ENCODE data around the gene GRIK4. TPM values are rescaled to one million over a fixed set of nuclear protein-coding genes. Genes with fewer than 3 reads are reported as not detected.

GRIK4 gene
- total RNA-seq, 2 experiments from 2014 or later = not detected

- Mint-ChIP-seq H3K27me3 (peaks cover 10% of the 10 kb centered on the region), H3K36me3 (no peaks in the 10 kb centered on the region), H3K4me1 (ENCODE audit: low read depth) (no peaks in the 10 kb centered on the region), H3K4me3 (no peak overlapping the region), H3K9me3 (no peaks in the 10 kb centered on the region), H3K27ac (no peak overlapping the region)
- POLR2A ChIA-PET = no interaction called here
- CTCF ChIA-PET = no interaction called here
- intact Hi-C loops (cut with micrococcal nuclease) = no loop called here
- DNase-seq = no peak
Observed at GRCh38 chr11:120667934-120668333, 156.4 kb downstream of the GRIK4 start.

DNA sequence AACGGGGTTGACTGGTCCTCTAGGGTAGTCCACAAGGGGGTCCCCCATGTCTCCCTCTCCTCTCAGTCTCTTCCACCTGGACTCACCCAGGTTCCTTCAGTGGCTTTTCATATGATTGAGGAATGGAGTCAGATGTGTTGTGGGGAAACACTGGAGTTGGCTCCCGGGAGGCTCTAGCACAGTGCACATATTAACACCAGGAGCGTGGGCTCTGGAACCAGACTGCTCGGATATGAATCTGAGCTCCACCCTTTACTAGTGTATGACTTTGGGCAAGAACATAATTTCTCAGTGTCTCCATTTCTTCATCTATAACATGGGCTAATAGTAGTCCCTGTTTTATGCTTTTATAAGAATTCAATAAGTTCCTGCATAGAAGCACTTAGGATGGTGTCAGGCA, 157.0 kb downstream of the GRIK4 start:
- Mint-ChIP-seq H3K4me3 (no peak overlapping the region), H3K36me3 (no peaks in the 10 kb centered on the region), H3K27ac (no peak overlapping the region), H3K4me1 (ENCODE audit: low read depth) (no peaks in the 10 kb centered on the region), H3K9me3 (no peaks in the 10 kb centered on the region), H3K27me3 (peaks cover 10% of the 10 kb centered on the region)
- POLR2A ChIA-PET = no interaction called here
- no peak for DNase-seq
- intact Hi-C loops (cut with micrococcal nuclease) = no loop called here
- CTCF ChIA-PET = no interaction called here

DNA sequence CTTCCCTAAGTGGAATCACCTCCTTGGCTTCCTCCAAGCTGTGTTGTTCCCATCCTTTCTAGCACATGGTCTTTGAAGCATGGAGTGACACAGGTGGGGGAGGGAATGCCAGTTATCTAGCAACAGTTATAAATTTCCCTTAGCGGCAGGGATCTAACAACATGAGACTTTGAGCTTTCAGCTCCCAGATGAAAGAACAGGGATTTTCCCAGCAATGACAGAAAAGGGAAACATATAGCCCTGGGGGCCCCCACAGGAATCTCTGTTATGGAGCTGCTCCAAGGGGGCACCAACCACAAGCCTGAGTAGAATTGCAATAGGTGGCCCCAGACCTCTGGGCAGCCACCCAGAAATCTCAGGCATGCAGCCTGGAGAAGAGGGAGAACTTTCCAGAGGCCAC, 163.0 kb downstream of the GRIK4 start:
- no peaks in the 10 kb centered on the region for H3K9me3 Mint-ChIP-seq
- H3K4me3 Mint-ChIP-seq = no peak overlapping the region
- intact Hi-C loops (cut with micrococcal nuclease) = no loop called here
- no peak overlapping the region for H3K27ac Mint-ChIP-seq
- peaks cover 24% of the 10 kb centered on the region for H3K27me3 Mint-ChIP-seq
- POLR2A ChIA-PET = no interaction called here
- H3K4me1 Mint-ChIP-seq (ENCODE audit: low read depth) = no peaks in the 10 kb centered on the region
- CTCF ChIA-PET = interaction anchor here (0.7 to 2.5 kb wide), 2 partner anchors 11 to 25 kb away, joined by 3 to 17 read pairs; no protein-coding TSS in a partner anchor
- DNase-seq = no peak
- H3K36me3 Mint-ChIP-seq = no peaks in the 10 kb centered on the region

GRCh38 chr11:120675171-120675570, 163.6 kb downstream of the GRIK4 start:
- H3K27ac Mint-ChIP-seq = no peak overlapping the region
- H3K27me3 Mint-ChIP-seq = peaks cover 28% of the 10 kb centered on the region
- no peaks in the 10 kb centered on the region for H3K4me1 Mint-ChIP-seq (ENCODE audit: low read depth)
- ChIA-PET POLR2A (no interaction called here), CTCF (interaction anchor here (1.1 to 2.5 kb wide), 2 partner anchors 10 to 372 kb away, joined by 3 to 17 read pairs; no protein-coding TSS in a partner anchor)
- intact Hi-C loops (cut with micrococcal nuclease) = no loop called here
- no peak for DNase-seq
- H3K4me3 Mint-ChIP-seq = no peak overlapping the region
- no peaks in the 10 kb centered on the region for H3K36me3 Mint-ChIP-seq
- no peaks in the 10 kb centered on the region for H3K9me3 Mint-ChIP-seq

DNA sequence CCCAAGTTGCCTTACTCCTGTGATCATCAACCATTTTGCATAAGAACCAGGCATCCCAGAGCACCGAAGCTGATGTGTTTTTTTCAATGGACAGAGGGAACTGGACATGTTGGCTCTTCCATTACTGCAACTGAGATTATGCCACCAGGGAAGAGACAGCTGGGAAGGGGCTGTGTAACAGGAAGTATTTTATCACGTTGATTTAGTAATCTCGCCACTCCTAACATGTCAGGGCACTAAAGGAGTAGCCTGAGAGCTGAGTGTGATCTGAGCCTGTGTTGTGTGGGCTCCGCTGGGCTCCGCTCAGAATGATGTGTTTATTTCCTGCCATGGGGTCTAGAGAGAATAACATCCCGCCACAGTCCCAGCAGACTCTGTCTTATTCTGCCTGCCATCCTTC, 165.4 kb downstream of the GRIK4 start:
- POLR2A ChIA-PET = no interaction called here
- no peak overlapping the region for H3K27ac Mint-ChIP-seq
- H3K36me3 Mint-ChIP-seq = no peaks in the 10 kb centered on the region
- H3K27me3 Mint-ChIP-seq = peaks cover 26% of the 10 kb centered on the region
- H3K9me3 Mint-ChIP-seq = no peaks in the 10 kb centered on the region
- no peaks in the 10 kb centered on the region for H3K4me1 Mint-ChIP-seq (ENCODE audit: low read depth)
- no peak overlapping the region for H3K4me3 Mint-ChIP-seq
- CTCF ChIA-PET = interaction anchor here (0.7 to 2.5 kb wide), 2 partner anchors 8 to 165 kb away, joined by 4 to 17 read pairs; partner anchors contain the start of gene GRIK4
- DNase-seq = no peak
- intact Hi-C loops (cut with micrococcal nuclease) = no loop called here

GRCh38 chr11:120680322-120680721, 168.8 kb downstream of the GRIK4 start:
- Mint-ChIP-seq H3K27ac (no peak overlapping the region), H3K36me3 (no peaks in the 10 kb centered on the region), H3K4me1 (ENCODE audit: low read depth) (no peaks in the 10 kb centered on the region), H3K9me3 (no peaks in the 10 kb centered on the region), H3K4me3 (no peak overlapping the region), H3K27me3 (peaks cover 24% of the 10 kb centered on the region)
- intact Hi-C loops (cut with micrococcal nuclease) = loop anchor here (10.0 kb wide), 1 partner anchor 274 kb away; no protein-coding TSS in a partner anchor
- ChIA-PET POLR2A (no interaction called here), CTCF (no interaction called here)
- no peak for DNase-seq

- intact Hi-C loops (cut with micrococcal nuclease) = loop anchor here (10.0 kb wide), 1 partner anchor 273 kb away; no protein-coding TSS in a partner anchor
- Mint-ChIP-seq H3K4me3 (no peak overlapping the region), H3K9me3 (no peaks in the 10 kb centered on the region), H3K27ac (no peak overlapping the region), H3K36me3 (no peaks in the 10 kb centered on the region), H3K27me3 (peaks cover 21% of the 10 kb centered on the region), H3K4me1 (ENCODE audit: low read depth) (no peaks in the 10 kb centered on the region)
- ChIA-PET POLR2A (no interaction called here), CTCF (interaction anchor here (0.7 kb wide), 1 partner anchor 171 kb away, joined by 3 read pairs; the partner anchor contains the start of gene GRIK4)
- DNase-seq = no peak
Observed at GRCh38 chr11:120681434-120682331, 170.1 kb downstream of the GRIK4 start.

DNA sequence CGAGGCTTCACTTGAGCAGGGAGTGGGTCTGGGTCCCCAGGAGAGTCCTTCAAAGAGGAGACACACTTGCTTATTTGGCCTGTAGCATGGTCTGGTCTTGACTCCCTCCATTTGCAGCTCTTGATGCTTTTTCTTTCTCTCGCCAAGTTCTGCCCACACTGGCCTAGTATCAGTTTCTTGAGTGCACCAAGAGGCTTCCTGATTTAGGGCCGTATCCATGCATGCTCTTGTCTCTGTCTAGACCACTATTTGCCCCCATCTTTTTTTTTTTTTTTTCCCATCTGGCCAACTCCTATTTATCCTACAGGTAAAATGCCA, 170.7 kb downstream of the GRIK4 start:
- DNase-seq = no peak

GRCh38 chr11:120682866-120683265, 171.3 kb downstream of the GRIK4 start:
- Mint-ChIP-seq H3K27me3 (peaks cover 17% of the 10 kb centered on the region), H3K4me3 (no peak overlapping the region), H3K36me3 (no peaks in the 10 kb centered on the region), H3K4me1 (ENCODE audit: low read depth) (no peaks in the 10 kb centered on the region), H3K27ac (no peak overlapping the region), H3K9me3 (no peaks in the 10 kb centered on the region)
- intact Hi-C loops (cut with micrococcal nuclease) = loop anchor here (10.0 kb wide), 1 partner anchor 272 kb away; no protein-coding TSS in a partner anchor
- no peak for DNase-seq
- ChIA-PET CTCF (no interaction called here), POLR2A (no interaction called here)

More for the DNA sequence above, 170.7 kb downstream of the GRIK4 start:
- intact Hi-C loops (cut with micrococcal nuclease) = loop anchor here (10.0 kb wide), 1 partner anchor 273 kb away; no protein-coding TSS in a partner anchor
- no peak overlapping the region for H3K27ac Mint-ChIP-seq
- H3K4me1 Mint-ChIP-seq (ENCODE audit: low read depth) = no peaks in the 10 kb centered on the region
- CTCF ChIA-PET = interaction anchor here (0.7 kb wide), 1 partner anchor 171 kb away, joined by 3 read pairs; the partner anchor contains the start of gene GRIK4
- no peaks in the 10 kb centered on the region for H3K9me3 Mint-ChIP-seq
- no peaks in the 10 kb centered on the region for H3K36me3 Mint-ChIP-seq
- no peak overlapping the region for H3K4me3 Mint-ChIP-seq
- POLR2A ChIA-PET = no interaction called here
- H3K27me3 Mint-ChIP-seq = peaks cover 19% of the 10 kb centered on the region

DNA sequence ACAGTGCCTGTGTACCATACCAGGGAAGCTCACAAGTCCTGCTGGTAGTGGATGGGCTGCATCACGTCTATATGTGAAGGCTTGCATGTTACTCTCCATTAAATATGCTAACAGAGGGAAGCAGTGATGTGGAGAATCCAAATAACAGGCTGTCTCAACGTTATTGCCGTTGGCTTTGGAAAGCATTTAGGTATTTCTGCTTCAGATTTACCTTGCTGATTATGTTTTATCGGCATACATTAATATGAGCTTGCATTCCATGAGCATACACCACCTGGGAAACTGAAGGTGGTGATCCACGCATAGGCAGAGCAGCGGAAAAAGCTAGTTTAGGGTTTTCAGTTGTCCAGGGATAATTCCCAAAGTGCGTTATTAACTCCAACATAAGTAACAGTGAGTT, 175.0 kb downstream of the GRIK4 start:
- Mint-ChIP-seq H3K27ac (no peak overlapping the region), H3K36me3 (no peaks in the 10 kb centered on the region), H3K27me3 (peaks cover 18% of the 10 kb centered on the region), H3K4me3 (no peak overlapping the region), H3K9me3 (no peaks in the 10 kb centered on the region), H3K4me1 (ENCODE audit: low read depth) (no peaks in the 10 kb centered on the region)
- intact Hi-C loops (cut with micrococcal nuclease) = loop anchor here (10.0 kb wide), 1 partner anchor 268 kb away; no protein-coding TSS in a partner anchor
- ChIA-PET POLR2A (no interaction called here), CTCF (interaction anchor here (2.2 to 5.2 kb wide), 4 partner anchors 10 to 351 kb away, joined by 17 to 59 read pairs (median 26); partner anchors contain the start of genes ARHGEF12 and GRIK4)
- DNase-seq = no peak

DNA sequence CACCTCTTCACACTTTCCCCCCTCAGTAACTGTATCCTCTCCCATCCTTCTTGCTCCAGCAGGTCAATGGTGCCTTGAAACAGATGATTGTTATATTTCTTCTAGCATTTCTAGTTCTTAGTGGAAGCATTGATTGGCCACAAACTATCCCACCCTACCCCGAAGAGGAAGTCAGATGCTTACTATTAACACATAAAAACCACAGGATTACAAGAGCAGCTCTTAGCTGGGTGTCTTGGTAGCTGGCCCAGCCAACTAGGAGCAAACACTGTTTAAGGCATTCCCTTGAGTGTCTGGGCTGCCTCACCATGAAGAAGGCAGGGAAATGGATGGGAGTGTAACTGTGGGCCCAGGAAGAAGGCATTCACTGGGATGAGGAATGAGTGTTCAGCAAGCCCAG, 176.6 kb downstream of the GRIK4 start:
- ChIA-PET CTCF (interaction anchor here (5.2 kb wide), 1 partner anchor 178 kb away, joined by 59 read pairs; the partner anchor contains the start of gene GRIK4), POLR2A (no interaction called here)
- Mint-ChIP-seq H3K27me3 (peaks cover 20% of the 10 kb centered on the region), H3K4me1 (ENCODE audit: low read depth) (no peaks in the 10 kb centered on the region), H3K9me3 (no peaks in the 10 kb centered on the region), H3K36me3 (no peaks in the 10 kb centered on the region), H3K4me3 (no peak overlapping the region), H3K27ac (no peak overlapping the region)
- no peak for DNase-seq
- intact Hi-C loops (cut with micrococcal nuclease) = loop anchor here (10.0 kb wide), 1 partner anchor 267 kb away; no protein-coding TSS in a partner anchor

GRCh38 chr11:120689596-120690275, 178.2 kb downstream of the GRIK4 start:
- no peak for DNase-seq
- ChIA-PET POLR2A (interaction anchor here (0.6 kb wide), 1 partner anchor 67 kb away, joined by 3 read pairs; no protein-coding TSS in a partner anchor), CTCF (interaction anchor here (0.8 kb wide), 1 partner anchor 178 kb away, joined by 3 read pairs; the partner anchor contains the start of gene GRIK4)
- no peaks in the 10 kb centered on the region for H3K4me1 Mint-ChIP-seq (ENCODE audit: low read depth)
- H3K27me3 Mint-ChIP-seq = peaks cover 18% of the 10 kb centered on the region
- no peaks in the 10 kb centered on the region for H3K9me3 Mint-ChIP-seq
- H3K4me3 Mint-ChIP-seq = no peak overlapping the region
- intact Hi-C loops (cut with micrococcal nuclease) = loop anchor here (10.0 kb wide), 1 partner anchor 265 kb away; no protein-coding TSS in a partner anchor
- no peak overlapping the region for H3K27ac Mint-ChIP-seq
- H3K36me3 Mint-ChIP-seq = no peaks in the 10 kb centered on the region

All from activated CD4-positive, alpha-beta memory T cell treated with anti-CD3 and anti-CD28 coated beads for 36 hours (primary cell).